HG03108 (cell line): Measurements from ENCODE around the gene PWWP2A.

ENCODE experiments used
- ATAC-seq: cut with Tn5 transposase; IDR thresholded peaks from one replicate; pipeline ENCODE4 v1.9.1; 2021; ENCODE audit warnings: moderate library complexity; ENCODE audit not compliant: unreplicated experiment

The PWWP2A gene

DNA sequence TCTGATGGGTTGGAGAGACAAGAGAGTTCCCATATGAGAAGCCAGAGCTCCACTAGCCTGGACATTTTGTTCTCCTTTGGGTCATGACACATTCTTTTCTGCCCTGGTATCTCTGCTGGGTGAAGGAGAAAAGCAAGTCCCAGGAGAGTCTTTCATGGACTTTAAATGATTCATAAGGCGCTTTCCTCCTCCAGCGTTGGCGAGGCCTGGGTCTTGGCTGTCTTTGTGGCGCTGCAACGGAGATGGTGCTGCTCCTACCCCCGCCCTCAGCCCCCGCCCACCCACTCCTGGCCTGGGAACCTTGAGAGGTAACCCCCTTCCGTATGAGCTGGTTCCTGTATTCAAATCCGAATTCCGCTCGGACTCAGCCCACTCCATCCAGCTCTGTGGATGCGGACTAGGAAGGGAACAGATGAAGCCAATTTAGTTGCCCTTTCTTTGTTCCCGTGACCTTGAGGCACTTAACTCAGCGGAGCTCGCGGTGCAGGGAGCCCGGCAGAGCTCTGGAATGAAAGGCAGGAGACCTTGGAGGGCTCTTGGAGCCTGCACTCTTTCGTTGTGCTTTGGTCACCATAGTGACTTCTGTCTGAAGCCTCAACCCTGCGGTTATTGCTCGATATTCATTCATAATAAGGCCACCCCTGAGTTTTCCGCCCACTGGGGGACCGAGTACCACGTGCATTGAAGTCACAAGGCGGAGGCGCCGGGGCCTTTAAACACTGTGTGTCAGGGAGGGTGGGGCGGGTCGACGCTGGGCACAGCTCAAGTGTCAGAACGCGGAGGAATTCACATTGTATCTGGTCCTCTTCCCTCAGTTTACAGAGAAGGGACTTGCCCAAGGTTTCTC is 14.0 kb upstream of the PWWP2A start:
- no peak for ATAC-seq

DNA sequence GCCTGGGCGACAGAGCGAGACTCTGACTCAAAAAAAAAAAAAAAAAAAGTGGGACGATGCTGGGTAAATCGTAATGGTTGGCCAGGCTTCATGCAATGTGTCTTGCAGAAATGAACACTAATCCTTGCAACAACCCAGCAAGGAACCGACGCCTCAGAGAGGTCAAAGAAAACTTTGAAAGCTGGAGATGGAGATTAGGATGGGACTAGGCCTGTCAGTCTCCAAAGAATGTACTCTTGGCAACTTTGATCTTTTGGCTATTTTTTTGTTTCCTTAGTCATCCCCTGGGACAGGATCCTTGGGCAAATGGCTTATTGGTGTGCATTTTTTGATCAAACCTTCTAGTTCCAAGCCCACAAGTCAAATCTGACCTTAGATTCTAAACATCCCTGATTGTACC is 10.6 kb upstream of the PWWP2A start:
- ATAC-seq, result no peak

DNA sequence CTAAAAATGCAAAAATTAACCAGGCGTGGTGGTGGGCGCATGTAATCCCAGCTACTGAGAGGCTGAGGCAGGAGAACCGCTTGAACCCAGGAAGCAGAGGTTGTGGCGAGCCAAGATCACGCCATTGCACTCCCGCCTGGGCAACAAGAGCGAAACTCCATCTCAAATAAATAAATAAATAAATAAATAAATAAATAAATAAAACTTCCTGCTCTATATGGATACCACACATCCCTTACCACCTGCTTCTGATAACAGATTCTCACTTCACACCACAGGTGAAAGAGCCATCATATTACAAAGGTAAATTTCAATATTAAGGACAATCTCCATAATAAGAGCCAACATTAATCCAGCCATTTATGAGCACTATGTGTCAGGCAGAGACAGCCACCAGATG is 9.4 kb upstream of the PWWP2A start:
- no peak for ATAC-seq

DNA sequence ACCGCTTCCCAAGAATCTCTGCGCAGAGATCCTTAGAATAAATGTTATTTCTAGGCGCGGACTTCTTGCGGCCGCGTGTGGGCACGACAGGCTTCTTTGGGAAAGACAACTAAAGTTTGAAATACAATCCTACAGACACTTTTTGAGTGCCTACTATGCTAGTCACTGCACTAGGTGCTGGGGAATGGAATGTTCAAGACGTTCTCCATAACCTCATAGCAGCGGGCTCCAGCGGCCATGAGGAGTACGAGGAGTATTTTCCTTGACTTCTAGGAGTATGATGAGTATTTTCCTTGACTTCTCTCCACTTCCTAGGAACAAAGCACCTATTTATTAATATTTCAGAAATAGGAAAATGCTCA is 636 bp upstream of the PWWP2A start:
- ATAC-seq, result peak; percentile 1

DNA sequence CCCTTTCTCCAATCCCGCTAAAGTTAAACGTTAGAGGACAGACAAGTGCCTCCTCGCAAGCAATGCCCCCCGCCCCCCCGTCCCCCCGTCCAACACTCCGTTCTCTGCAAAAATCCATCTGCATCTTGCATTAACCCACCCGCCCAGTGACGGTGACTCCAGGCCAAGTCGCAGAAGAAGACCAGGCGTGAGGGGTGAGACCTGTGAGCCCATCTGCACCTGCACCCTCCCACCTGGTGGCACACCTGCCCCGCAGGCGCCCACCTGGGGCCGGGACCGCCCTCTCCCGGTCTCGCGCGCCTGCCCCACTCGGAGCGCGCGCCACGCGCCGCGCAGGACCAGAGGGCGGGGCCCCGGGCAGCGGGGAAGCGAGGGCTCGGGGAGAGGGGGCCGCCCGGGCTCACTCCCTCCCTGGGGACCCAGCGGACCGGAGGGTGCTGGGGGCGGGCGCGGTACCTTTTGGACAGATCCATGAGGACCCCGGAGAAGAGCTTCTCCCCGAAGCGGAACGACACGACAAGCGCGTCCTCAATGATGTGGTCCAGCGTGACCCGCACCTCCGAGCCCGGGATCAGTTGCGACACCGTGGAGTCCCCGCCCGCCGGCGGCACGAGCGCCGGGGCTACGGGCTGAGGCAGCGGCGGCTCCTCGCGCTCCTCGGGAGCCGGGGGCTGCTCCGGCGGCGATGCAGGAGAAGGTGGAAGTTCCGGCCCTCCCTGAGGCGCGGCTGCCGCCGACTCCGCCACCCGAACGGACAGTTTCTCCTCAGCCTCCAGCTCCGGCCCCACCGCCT is 705 bp downstream of the PWWP2A start:
- peak; percentile 20 for ATAC-seq

DNA sequence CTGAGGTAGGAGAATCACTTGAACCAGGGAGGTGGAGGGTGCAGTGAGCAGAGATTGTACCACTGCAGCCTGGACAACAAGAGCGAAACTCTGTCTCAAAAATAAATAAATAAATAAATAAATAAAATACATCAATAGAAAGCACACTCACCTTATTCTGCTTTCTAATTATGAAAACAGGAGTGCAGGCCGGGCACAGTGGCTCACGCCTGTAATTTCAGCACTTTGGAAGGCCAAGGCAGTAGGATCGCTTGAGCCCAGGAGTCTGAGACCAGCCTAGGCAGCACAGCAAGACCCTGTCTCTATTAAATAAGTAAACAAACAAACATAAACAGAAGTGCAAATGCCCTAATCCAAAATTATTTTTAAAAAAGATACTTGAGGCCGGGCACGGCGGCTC is 2.3 kb downstream of the PWWP2A start:
- no peak for ATAC-seq

DNA sequence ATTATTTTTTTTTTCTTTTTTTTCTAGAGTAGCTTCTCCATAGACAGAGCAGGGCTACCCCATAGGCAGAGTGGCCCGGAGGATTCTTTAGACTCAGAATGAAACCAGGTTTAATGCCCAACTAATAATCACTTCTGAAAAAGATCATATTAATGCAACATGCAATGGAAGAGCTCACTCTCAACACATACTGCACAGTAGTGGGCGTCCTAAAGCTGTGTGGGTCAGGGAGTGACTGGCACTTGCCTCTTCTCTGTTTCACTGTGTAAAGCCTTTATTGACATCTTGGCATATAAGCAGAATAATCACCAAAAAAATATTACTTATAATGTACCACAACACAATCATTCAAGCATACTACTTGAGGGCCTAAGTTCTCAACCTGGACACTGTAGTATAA is 11.1 kb downstream of the PWWP2A start:
- no peak for ATAC-seq

DNA sequence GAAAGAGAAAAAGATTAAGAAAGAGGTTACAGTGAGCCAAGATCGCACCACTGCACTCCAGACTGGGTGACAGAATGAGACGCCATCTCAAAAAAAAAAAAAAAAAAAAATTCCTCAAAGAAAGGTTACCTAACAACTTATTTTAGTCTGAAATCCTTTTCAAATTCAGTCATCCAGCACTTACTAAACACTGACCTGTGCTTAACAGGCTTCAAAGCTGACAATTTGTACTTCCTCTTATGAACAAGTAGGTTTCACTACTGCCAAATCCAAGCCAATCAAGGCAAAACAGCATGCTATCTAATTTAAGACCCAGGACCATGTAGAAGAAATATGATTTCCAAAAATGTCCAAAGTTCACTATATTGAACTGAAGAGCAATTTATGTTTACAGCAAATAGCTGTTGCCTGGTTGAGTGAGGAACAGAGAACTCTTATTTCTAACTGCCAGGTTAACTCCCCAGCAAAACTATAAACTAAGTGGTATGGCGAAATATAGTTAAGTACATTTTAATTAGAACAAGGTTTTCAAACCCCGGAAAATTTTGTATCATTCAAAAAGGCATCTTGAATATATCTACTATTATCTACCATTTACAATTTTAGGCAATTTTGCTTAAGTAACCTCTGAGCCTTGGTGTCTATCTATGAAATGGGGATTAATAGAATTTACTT is 13.4 kb downstream of the PWWP2A start:
- peak; percentile 87 for ATAC-seq

DNA sequence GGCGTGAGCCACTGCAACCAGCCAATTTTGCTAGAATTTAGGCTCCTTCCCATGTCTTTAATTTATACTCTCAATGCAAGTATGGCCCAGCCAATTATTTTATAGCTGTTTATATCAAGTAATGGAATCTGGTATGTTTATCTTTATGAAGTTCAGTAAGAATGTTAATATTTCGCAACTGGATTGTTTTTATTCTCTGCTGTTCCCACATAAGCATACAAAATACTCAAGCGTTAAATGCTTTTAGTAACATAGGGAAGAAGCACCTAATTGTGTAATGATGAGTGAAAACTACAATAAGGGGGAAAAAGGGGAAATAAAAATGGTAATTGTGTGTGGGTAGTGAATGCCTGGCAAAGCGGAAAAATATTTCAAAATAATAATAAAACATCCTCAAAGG is 21.3 kb downstream of the PWWP2A start:
- ATAC-seq, result no peak

DNA sequence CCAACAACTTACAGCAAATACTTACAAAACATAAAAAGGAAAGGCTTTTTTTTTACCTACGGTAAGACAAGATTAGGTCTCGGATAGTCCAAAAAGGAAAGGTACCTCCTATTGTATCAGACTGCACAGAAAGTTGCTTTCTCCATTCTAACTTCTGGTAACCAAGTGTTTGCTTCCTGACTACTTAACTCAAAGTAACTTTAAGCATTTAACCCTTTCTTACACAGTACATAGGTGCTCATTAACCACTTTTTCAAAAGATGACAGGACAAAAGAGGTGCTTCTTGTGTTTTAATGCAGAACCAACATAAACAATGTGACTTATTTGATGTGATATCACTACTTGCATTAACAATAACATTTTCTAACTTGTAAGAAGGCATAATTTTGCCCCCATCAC is 23.1 kb downstream of the PWWP2A start:
- no peak for ATAC-seq

DNA sequence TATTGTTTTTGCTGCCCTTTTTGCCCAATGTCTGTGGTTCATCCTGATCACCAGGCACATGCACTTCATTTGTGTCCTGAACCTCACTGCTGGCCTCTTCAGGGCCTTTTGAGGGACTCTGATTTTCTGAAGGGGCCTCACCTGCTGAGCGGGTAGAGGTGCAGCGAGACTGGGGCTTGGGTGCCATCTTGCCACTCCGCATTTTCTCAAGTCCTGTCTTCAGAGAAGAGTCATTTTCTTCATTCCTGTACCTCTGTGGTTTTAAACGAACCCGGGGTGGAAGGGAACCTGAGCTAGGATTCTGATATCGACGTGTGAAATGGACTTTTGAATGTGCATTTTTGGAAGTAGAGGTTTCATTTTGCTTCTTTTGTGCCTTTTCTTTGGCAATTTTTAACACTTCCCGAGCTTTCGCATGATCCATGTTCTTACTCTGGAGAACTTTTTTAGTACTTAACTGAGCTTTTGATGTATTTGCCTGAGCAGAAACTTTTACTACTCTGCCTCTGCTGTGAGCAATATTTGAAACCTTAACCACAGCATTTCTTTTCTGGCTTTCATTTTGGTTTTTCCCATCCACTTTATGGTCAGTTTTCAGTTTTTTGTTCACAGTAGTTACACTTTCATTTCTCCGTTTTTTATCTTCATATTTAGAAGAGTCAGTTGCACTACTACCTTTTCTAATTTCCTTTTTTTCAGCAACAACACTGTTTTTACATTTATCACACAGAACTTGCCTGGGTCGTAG is 26.1 kb downstream of the PWWP2A start:
- ATAC-seq, result no peak

DNA sequence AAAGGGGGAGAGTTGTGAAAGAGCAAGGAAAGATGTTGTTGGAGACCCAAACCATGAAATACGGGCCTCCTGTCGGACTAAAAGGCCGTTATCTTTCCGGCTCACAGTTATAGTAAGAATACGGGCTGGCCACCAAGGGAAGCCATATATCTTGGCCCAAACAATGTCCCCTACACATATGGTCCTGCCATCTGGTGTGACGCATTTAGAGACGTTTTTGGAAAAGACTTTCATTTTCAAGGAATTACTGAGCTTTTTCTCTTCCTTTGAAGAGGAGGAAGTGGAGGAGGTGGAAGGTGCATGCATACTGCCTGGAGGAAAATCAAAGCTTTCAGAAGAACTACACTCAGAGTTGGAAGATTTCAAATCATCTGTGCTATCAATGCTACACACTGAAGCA is 26.7 kb downstream of the PWWP2A start:
- no peak for ATAC-seq

DNA sequence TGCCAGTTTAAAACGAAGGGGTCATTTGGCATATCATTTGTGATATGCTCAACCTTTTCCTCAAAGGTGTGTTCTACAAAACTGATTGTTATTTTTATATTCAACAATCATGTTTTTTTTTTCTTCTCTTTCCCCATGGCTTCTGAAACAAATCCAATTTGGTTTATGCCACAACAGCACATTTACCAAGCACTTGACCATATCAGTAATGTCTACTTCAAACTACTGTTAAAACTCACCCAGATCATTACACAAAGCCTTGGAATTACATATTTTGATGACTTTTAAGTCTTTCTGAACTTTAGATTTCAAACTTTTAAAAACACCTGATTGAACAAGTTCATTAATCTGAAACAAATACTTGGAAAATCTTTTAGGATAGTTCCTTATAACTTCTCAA is 29.2 kb downstream of the PWWP2A start:
- no peak for ATAC-seq

DNA sequence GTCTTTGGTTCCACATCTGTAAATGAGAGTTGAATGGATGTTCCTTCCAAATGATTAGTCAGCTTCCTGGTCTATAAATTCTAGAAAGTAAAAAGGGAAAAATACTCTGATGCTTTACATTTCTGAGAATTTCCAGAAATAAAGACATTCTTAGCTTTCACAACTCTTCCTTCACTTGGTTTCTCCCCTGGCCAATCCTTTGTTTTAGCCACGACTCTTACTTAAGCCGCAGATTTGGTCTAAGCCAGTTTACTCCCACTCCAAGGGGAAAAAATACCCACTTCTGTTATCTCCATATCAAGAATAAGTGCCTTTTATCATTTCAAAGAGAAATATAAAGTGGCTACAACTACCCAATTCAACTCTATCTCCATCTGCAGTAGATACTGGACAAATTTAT is 29.7 kb downstream of the PWWP2A start:
- no peak for ATAC-seq

DNA sequence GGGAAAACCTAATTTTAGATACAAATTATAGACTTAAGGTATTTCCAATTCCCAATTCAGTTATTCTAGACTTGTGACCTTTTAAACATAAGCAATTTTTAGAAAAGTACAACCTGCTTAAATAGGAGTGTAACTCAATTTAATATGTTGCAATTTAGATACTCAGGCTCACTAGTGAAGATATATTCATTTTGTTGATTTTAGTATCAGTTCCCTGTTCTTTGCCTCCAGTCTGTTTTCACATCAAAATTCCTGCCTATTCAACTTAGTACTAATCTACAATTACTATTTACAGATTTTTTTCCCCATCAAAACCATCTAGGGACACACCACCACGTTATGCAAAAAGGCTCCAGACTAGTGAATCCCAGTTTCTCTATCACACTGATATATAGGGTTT is 30.4 kb downstream of the PWWP2A start:
- no peak for ATAC-seq

DNA sequence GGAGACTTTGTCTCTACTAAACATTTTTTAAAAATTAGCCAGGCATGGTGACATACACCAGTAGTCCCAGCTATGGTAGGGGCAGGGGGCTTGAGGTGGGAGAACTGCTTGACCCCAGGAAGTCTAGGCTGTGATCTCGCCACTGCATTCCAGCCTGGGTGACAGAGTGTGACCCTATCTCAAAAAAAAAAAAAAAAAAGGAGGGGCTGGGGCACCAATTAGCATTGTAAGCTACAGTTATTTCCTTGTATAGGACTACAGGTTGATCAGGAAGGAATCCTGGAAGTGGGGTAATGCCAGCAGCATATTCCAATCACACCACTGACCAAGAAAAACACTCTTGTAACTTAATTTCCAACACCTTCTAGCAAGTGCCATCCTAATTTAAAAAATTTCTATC is 32.1 kb downstream of the PWWP2A start:
- ATAC-seq, result no peak

DNA sequence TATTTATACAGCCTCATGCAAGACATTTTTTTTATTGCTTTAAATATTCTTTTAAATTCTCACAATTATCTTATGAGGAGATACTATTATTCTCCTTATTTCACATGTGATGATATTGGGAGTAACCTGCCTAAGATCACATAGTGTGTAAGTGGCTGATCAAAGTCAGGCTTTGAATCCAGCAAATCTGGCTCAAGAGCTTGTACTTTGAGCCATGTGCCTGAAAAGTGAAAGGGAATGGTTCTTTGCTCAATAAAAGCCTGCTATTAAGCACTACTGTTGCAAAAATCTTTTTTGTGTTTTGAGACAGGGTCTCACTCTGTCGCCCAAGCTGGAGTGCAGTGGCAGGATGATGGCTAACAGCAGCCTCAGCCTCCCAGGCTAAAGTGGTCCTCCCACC is 35.1 kb downstream of the PWWP2A start:
- ATAC-seq, result no peak

DNA sequence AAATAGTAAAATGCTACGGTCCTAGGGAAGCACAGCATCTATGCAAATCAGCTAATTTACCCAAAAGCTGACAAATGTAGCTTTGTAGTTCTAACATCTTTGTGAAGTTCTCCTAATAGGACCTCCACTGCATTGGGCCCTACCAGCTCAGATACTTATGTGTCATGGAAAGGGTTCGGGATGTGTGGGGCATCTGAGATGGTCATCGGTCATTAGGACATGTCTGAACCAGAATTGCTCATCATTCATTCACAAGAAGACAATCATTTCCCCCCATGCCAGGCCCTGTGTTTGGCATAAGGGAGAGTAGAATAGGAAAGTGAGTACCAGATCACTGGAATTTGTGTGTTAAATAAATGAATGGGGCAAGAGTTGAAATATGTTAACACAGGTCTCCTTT is 35.7 kb downstream of the PWWP2A start:
- no peak for ATAC-seq

DNA sequence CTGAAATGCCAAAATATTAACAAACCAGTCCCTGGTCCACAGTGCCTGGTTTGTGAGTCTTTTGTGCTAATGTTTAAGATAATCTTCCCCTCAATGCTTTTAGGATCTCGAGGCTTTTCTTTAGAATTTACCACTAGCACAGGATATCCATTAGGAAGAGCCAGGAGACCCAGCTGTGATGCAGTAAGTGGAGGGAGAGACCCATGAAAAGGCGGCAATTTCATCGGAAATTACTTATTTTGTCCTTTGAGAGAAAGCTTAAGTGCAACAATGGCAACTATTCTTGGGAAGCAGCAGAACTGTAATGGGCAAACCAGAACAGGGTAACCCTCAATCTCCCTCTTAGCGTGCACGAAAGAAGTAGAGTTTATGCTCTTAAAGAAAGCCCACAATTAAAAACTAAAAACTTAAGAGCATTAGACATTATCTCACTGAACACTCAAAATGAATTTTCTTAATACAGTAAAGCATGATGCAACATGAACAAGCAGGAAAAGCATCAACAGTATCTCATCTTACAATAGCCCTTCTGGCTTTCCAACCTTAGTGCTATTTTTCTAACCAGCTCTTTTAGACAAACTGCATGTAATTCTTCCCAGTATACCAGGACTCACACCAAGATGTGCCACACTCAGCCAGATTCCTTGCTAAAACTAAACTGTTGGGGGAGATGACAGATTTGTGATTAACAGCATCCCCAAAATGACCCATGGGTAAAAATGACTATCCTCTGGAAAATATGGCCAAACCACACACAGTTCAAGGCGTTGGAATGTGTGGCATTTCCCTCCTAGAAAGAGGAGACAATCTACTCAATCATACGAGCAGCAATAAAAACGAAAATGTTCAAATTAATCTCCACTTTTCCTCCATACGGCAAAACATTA is 36.4 kb downstream of the PWWP2A start:
- no peak for ATAC-seq

DNA sequence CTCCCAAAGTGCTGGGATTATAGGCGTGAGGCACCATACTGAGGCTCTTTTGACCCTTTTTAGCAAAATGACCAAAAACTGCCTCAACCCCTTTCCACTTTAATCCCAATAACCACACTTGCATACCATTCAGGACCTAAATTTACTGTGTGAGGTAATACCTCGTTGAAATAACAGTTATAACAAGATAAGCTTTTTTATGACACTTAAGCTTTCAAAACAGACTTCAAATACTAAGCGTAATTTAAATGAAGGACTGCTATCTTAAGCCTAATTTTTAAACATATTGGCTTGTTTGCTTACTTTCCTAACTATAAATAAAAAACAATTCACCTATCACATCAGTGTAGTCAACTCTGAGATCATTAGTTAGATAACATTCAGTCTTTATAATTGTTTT is 37.8 kb downstream of the PWWP2A start:
- ATAC-seq, result no peak
